ENCODE results near the gene ZBTB46.
"Not testable (repeated sequence)": the region's sequence is repeated elsewhere in the genome, so short reads cannot be mapped to it uniquely, and the experiment has no call there.

ZBTB46 gene

DNA sequence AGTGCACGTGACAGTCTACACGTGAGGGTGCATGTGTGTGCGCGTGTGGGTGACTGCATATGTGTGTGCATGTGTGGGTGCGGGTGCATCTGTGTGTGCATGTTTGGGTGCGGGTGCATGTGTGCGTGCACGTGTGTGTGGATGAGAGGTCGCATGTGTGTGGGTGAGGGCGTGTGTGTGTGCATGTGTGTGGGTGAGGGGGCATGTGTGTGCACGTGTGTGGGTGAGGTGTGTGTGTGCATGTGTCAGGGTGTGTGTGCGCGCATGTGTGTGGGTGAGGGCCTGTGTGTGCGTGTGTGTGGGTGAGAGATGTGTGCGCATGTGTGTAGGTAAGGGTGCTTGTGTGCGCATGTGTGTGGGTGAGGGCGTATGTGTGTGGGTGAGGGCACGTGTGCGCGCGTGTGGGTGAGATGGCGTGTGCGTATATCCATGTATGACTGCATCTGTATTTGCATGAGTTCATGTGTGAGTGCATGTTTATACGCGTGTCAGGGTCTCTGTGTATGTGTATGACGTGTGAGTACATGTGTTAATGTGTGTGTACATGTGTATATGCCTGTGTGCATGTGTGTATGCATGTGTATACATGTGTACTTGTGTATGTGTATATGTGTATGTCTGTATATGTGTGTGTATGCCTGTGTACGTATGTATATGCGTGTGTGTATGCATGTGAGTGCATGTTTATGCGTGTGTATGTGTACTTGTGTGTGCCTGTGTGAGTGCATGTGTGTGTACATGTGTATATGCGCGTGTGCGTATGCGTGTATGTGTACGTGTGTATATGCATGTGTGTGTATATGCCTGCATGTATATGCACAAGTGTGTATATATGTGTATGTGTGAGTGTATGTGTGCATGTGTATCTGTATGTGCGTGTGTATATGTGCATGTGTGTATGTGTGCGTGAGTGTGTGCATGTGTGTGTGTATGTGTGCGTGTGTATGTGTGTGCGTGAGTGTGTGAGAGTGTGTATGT is 98.7 kb downstream of the ZBTB46 start:
- DNase-seq = no peak

DNA sequence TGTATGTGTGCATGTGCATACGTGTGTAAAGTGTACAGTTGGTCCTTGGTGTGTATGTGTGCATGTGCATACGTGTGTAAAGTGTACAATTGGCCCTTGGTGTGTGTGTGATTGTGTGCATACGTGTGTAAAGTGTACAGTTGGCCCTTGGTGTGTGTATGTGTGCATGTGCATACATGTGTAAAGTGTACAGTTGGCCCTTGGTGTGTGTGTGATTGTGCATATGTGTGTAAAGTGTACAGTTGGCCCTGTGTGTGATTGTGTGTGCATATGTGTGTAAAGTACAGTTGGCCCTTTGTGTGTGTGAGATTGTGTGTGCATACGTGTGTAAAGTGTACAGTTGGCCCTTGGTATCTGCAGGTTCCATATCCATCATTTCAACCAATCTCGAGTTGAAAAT is 99.7 kb downstream of the ZBTB46 start:
- DNase-seq = no peak

DNA sequence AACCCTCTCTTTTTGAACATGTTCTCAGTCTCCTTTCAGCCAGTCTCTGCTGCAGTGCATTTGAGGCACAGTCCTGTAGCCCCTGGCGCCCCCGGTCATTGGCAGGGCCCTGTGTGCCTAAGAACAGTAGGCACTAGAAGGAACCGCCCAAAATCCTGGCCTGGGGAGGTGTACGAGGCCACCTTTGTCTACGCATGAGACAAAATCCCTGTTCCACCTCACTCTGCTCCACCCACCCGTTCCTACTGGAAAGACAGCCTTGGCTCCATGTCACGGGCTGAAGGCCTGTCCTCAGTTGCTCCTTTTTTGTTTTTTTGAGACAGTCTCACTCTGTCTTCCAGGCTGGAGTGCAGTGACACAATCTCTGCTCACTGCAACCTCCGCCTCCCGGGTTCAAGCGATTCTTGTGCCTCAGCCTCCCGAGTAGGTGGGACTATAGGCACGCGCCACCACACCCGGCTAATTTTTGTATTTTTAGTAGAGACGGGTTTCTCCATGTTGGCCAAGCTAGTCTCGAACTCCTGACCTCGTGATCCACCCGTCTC is 100.8 kb downstream of the ZBTB46 start:
- DNase-seq = not testable (repeated sequence)

DNA sequence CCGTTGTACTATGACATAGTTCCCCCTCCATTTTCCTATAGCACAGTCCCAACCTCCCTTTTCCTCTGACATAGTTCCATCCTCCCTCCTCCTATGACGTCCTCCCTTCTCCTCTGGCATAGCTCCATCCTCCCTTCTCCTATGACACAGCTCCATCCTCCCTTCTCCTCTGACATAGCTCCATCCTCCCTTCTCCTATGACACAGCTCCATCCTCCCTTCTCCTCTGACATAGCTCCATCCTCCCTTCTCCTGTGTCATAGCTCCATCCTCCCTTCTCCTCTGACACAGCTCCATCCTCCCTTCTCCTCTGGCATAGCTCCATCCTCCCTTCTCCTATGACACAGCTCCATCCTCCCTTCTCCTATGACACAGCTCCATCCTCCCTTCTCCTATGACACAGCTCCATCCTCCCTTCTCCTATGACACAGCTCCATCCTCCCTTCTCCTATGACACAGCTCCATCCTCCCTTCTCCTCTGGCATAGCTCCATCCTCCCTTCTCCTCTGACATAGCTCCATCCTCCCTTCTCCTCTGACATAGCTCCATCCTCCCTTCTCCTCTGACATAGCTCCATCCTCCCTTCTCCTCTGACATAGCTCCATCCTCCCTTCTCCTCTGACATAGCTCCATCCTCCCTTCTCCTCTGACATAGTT is 108.0 kb downstream of the ZBTB46 start:
- DNase-seq = peak; percentile 28

DNA sequence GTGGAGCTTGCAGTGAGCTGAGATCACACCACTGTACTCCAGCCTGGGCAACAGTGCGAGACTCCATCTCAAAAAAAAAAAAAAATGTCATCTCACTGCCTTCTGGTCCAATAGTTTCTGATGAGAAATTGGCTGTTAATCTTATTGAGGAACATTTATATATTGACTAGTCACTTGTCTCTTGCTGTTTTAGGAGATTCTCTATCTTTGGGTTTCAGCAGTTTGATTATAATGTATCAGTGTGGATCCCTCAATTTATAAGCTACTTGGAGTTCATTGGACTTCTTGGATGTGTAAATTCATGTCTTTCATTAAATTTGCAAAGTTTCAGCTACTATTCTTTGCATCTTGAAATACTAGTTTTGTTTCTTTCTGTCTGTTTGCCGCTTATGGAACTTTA is 112.1 kb downstream of the ZBTB46 start:
- no peak for DNase-seq

DNA sequence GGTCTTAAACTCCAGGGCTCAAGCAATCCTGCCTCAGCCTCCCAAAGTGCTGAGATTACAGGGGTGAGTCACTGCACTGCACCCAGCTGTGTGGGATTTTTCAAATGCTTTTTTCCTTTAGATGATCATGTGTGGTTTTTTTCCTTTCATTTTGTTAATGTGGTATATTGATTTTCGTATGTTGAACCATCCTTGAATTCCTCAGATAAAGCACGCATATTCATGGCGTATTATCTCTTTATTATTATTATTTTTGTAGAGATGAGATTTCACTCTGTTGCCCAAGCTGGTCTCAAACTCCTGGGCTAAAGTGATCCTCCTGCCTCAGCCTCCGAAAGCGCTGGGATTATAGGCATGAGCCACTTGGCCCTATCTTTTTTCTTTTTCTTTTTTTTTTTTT is 116.2 kb downstream of the ZBTB46 start:
- no peak for DNase-seq

DNA sequence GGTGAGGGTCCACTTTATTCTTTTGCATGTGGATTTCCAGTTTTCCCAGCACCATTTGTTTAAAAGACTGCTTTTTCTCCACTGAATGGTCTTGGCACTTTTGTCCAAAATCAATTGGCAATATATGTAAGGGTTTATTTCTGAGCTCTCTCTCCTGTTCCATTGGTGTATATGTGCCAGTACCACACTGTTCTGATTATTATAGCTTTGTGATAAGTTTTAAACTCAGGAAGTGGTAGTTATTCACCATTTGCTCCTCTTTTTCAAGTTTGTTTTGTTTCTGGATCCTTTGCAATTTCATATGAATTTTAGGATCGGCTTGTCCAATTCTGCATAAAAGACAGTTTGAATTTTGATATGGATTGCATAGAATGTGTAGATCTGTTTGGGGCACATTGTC is 118.9 kb downstream of the ZBTB46 start:
- no peak for DNase-seq

DNA sequence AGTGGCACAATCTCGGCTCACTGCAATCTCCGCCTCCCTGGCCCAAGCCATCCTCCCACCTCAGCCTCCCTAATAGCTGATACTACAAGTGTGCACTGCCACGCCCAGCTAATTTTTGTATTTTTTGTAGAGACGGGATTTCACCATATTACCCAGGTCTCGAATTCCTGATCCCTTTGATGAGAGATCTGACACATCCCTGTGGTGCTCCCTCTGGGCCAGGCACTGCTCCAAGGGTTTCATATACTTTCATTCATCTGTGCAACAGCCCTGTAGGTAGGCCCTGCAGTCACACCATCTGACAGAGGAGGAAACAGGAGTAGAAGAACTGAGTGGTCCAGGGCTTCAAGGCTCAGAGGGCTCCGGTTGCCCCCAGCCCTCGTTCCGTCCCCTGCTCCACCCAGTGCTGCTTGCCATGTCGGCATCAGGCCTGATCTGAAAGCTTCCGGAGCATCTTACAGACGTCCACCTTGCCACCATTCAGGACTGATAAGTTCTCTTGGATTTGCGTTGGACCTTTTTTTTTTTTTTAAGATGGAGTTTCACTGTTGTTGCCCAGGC is 119.9 kb downstream of the ZBTB46 start:
- DNase-seq = no peak

DNA sequence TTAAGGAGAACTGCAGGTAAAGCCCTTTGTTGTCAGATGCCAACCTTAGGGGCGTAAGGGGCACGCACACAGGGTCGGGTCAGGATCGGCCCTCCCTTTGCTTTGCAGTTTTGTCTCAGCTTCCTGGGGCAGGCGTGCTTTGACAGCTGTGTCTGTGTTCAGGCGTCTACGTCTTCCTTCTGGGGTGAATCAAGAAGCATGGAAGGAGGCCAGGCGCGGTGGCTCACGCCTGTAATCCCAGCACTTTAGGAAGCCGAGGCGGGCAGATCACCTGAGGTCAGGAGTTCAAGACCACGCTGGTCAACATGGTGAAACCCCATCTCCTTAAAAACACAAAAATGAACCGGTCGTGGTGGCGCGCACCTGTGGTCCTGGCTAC is 121.9 kb downstream of the ZBTB46 start:
- no peak for DNase-seq

DNA sequence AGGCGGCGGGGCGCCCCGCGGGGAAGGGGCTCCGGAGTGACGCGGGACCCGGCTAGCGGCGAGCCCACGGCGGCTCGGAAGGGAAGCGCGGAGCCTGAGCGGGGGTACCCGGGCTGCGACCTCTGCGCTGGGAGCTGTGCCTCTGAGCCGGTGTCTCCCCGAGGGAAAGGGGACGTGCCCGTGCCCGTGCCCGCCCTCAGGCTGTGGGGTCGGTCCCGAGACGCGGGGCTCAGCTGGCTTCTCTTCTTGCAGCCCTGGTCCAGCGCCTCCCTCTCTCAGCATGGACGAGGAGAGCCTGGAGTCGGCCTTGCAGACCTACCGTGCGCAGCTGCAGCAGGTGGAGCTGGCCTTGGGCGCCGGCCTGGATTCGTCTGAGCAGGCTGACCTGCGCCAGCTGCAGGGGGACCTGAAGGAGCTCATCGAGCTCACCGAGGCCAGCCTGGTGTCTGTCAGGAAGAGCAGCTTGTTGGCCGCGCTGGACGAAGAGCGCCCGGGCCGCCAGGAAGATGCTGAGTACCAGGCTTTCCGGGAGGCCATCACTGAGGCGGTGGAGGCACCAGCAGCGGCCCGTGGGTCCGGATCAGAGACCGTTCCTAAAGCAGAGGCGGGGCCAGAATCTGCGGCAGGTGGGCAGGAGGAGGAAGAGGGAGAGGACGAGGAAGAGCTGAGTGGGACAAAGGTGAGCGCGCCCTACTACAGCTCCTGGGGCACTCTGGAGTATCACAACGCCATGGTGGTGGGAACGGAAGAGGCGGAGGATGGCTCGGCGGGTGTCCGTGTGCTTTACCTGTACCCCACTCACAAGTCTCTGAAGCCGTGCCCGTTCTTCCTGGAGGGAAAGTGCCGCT is 122.5 kb downstream of the ZBTB46 start:
- no peak for DNase-seq

DNA sequence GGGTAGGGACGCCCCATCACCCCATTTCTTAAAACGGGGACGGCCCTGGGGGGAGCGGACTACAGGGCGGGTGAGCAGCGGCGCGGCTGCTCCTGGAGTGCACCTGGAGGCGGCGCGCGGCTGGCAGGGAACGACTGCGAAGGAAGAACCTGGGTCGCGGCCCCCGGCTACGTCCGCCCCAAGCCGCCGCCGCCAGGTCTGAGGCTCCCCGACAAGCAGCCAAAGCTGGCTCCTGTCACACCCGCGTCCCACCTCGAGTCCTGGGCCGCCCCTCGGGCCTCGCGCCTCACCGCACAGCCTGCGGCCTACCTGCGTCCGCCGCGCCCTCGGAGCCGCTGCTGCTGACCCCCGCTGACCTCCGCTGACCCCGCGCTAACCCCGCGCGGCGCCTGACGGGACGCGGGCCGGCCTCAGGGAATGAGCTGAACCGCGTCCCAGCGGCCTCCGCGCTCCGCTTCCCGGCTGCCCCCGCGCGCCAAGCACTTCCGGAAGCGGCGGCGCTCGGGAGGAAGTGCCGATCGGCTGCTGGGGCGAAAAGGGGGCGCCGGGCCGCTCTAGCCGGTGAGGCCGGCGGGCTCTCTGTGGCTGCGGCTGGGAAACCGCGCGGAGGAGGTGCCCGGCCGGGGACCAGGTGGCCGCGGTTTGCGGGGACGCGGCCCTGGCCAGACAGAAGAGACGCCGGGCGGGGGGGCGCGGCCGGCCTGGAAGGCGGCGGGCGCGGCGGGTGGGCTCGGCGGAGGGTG is 123.3 kb downstream of the ZBTB46 start, which contains the start of the genes ARFRP1 and ZGPAT:
Gene ARFRP1 (minus strand): TSS at position 419 of the 743 bp plus-strand sequence. CDS start 885 bp downstream, outside the sequence.
Gene ZGPAT (plus strand): TSS at position 482 of the 743 bp plus-strand sequence. CDS start 542 bp downstream, outside the sequence.
- DNase-seq = peak; percentile 89

DNA sequence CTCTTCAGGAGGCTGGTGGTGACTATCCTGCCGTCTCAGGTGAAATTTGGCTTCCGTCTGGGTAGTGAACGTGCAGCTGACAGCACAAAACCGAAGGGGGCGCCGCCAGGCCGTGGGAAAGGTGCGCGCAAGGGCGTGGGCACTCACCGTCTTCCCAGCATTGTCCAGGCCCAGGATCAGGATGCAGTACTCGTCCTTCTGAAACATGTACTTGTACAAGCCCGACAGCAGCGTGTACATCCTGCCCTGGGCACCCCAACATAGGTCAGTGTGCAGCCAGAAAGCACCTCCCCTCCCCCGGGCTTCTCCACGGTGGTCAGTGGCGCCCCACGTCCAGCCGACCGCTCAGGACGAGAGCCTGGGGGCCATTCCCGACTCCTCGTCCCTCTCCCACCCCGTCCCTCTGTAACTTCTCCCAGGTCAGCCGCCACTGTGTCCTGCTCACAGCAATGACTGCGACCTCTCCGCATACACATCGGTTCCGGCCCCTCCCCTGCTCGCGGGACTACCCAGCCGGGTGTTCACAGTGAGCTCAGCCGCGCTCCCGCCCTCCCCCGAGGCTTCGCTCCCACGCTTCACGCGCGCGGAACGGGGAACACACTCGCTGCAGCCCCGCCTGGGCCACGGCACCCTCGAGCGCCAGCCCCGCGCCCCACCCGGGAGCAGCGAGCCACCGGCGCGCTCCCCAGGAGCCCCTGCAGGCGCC is 124.1 kb downstream of the ZBTB46 start:
- DNase-seq = no peak

DNA sequence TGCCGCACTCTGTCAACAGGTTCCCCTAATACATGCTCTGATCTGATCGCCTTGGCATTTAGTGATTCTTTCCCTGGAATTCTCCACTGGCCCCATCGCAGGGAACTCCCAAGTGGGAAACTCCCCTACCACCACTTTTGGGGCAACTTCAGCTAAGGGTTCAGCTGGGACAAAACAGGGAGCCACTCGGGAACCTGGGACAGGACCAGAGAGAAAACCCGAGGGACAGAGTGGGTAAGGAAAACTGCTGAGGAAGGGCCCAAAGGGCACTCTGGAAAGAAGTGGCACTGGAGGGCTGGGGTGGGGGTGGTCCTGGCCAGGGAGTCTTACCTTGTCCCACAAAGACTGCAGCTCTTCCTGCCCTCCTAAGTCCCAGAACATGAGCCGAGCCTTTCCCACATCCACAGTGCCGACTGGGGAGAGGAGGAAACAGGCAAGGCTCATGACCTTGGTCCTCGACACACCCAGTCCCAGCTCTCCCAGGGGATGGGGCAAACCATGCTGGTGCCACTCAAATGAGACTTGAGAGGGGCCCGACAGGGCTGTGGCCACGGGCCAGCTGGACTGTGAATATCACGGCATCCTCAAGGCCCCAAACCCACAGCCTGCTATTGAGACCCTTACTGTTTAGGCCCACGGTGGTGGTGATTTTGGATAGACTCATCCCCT is 124.9 kb downstream of the ZBTB46 start:
- DNase-seq = no peak

DNA sequence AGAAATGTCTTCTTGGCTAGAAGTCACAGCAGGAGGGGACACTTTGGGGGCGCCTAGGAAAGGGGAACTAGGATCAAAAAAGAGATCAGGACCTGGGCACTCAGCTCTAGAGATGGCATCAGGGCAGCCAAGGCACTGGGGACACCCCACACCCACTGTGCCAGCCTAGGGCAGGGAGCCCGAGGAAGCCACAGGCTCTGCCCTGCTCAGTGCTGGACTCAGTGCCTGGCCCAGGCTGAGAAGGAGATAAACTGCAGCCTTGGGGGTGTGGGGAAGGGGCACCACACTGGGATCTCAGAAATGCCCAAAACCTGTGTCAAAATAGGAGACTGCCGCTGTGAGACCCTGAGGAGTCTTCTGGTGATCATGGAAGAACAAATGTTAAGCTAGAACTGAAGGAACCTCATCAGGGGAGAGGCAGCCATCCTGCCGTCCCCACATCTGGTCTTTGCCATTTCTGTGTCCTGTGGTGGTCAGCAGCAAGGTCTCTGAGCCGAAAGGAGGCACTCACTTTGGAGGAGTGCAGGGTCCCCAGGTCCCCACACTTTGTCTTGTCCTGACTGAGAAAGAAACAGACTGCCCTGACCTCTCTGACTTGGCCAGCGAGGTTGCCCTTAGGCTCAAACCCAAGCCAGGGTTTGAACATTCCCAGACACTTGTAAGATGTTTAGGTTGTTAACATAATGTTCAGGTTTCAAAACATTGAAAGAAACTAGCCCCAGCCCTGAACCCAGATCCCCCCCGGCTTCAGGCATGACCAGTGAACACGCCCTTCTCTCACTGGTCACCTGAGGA is 125.6 kb downstream of the ZBTB46 start:
- no peak for DNase-seq

DNA sequence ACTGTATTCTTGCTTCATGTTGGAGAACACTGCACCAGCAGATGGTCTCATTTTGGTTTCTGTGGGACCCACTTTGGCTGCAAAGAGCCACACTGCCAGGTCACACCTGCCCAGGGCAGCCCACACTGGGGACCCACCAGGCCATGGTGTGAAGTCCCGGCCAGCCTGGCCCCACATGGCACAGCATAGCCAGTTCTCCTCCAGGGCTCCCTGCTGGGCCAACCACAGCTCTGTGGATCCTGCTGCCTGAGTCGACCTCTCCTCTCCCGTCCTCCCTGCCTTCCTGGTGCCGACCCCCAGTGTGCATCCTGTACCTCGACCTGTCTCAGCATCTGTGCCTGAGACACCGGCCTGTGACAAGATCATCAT is 126.3 kb downstream of the ZBTB46 start:
- no peak for DNase-seq

DNA sequence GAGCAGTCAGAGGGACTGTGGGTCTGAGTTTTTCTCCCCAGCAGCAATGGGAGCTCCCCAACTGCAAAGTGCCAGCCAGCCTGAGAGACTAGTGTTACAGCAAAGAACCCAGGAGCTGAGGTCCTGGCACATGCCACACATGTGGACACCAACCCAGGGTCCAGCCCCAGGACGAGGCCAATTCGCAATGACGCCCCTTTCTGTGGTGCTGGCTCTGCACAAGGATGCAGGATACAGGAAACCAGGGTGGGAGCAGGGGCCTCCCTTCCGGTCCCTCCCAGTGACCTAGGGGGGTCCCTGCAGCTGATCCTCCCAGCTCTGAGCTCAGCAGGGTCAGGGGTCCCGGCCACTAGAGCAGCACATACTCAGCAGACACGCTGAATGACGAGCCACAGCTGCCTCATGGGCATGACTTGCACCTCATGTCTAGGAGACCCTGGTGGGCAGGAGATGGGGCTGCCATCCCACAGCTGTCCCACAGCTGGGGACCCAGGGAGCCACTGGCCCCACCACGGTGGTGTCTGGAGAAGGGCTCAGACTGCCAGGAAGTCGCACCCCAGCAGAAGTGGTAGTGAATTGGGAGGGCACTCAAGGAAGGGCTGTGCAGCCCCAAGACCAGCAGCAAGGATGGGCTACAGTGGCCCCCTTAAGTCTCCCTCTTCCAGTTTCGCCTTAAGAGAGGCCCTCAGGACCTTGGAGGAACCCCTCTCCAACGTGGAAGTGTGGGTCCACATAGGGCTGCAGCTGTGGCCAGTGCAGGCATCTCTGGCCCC is 126.9 kb downstream of the ZBTB46 start:
- DNase-seq = no peak

DNA sequence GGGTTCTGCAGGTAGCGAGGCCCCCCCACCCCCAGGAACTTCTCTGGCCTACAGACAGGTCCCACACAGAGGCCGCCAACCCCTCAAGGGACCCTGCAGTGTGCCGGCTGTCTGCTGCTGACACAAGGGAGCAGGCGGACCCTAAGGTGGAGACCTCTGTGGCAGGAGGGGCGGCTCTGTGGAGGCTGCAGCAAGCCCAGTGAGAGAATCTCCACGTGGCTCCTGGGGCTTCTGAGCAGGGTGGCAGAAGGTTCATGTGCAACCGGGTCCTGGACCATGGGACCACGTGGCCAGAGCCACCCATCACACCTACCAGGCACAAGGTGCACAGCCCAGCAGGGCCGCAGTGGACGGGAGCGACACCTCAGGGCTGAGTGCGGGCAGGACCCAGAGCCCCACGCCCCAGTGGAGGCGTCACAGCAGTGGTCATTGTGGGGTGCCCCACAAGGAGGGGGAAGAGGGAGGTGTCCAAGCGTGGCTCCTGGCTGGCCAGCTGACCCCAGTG is 127.5 kb downstream of the ZBTB46 start:
- DNase-seq = no peak

DNA sequence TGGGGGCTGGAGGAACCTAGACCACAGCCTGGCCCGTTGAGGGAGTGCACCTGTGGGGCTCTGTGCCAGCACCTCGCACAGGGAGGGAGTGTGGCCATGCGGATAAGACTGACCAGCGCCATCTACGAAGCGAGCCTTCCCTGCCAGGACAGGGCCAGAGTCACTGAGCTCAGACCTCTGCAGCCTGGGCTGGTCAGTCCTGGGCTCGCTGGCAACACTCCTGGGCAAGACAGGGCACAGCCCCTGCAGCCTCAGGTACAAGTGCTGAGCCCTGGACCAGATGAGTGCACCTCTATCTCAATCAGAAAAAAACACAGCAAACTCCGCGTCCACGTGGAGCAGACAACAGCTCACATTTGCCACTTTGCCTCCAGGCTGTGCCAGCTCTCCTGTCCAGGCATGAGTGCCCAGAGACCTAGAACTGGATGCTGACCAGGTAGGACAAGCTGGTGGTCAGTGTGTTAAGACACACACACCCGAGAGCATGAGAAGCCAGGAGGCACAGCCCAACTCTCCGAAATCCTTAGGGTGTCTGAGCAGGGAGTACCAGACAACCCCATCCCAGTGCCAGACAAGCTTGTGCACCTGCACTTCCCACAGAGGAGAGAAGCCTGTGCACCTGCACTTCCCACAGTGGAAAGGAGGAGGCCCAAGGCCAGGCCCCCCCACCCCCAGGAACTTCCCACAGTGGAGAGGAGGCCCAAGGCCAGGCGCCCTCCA is 128.2 kb downstream of the ZBTB46 start:
- no peak for DNase-seq
